ENCODE results near the gene ZFAND3. TPM values are rescaled to one million over a fixed set of nuclear protein-coding genes. Genes with fewer than 3 reads are reported as not detected.

ZFAND3 gene
- polyA plus RNA-seq, 1 of the 3 experiments (the other 2 are of a cell fraction): 16.7 TPM

- H3K79me2 ChIP-seq (ENCODE audit: insufficient read depth): peaks cover 100% of the 10 kb centered on the region
- ChIA-PET CTCF (no interaction called here), POLR2A (no interaction called here)
- H3K36me3 ChIP-seq (replicated peaks in 1 of 2; ENCODE audit: control insufficient read depth in 1 of 2, insufficient read depth in 2 of 2, low read length in 1 of 2): peaks cover 2 to 15% of the 10 kb centered on the region in 2 experiments
- no peak overlapping the region for H3K4me2 ChIP-seq
- H3K9ac ChIP-seq: no peak overlapping the region
- peaks cover 98% of the 10 kb centered on the region for H4K20me1 ChIP-seq (ENCODE audit: insufficient read depth)
- DNase-seq: no peak
- H3K9me2 ChIP-seq: no peaks in the 10 kb centered on the region
- peaks cover 10% of the 10 kb centered on the region for H3F3A ChIP-seq (replicated peaks; ENCODE audit: insufficient read depth)
- WGBS (ENCODE audit: low lambda C conversion rate): 91% methylated on average over 2 of the region's 2 CpGs
- H2AFZ ChIP-seq (ENCODE audit: low read depth): no peak overlapping the region
- H3K27ac ChIP-seq (ENCODE audit: low read depth in 2 of 2, low read length in 1 of 2): no peak overlapping the region
- no peaks in the 10 kb centered on the region for H3K27me3 ChIP-seq (ENCODE audit: insufficient read depth)
- no peak overlapping the region for H3K4me3 ChIP-seq (ENCODE audit: low read depth in 2 of 2, low read length in 1 of 2)
- TF ChIP-seq SMC3 (IDR thresholded peaks at IDR 0.05; ENCODE audit: low read depth, low read length) (no peak), USF2 (IDR thresholded peaks at IDR 0.05; ENCODE audit: borderline replicate concordance, low read depth, low read length) (no peak), TCF12 (IDR thresholded peaks at IDR 0.05) (no peak), MEF2A (IDR thresholded peaks at IDR 0.05; ENCODE audit: borderline replicate concordance, low read depth) (no peak), POLR2AphosphoS5 (IDR thresholded peaks at IDR 0.05; ENCODE audit: low read depth, low read length) (no peak), RCOR1 (IDR thresholded peaks at IDR 0.05; ENCODE audit: low read length) (no peak), TEAD4 (IDR thresholded peaks at IDR 0.05; ENCODE audit: borderline replicate concordance, insufficient read depth) (no peak), FOXM1 (IDR thresholded peaks at IDR 0.05; ENCODE audit: low read depth) (no peak), EP300 (IDR thresholded peaks at IDR 0.05; ENCODE audit: borderline replicate concordance in 1 of 2, low read depth in 1 of 2, low read length in 1 of 2) (no peak), USF1 (IDR thresholded peaks at IDR 0.05; ENCODE audit: borderline replicate concordance, low read depth) (no peak), ELF1 (IDR thresholded peaks at IDR 0.05) (no peak), RXRA (IDR thresholded peaks at IDR 0.05; ENCODE audit: borderline replicate concordance, low read depth) (no peak)
- TF ChIP-seq, protein P1, sequence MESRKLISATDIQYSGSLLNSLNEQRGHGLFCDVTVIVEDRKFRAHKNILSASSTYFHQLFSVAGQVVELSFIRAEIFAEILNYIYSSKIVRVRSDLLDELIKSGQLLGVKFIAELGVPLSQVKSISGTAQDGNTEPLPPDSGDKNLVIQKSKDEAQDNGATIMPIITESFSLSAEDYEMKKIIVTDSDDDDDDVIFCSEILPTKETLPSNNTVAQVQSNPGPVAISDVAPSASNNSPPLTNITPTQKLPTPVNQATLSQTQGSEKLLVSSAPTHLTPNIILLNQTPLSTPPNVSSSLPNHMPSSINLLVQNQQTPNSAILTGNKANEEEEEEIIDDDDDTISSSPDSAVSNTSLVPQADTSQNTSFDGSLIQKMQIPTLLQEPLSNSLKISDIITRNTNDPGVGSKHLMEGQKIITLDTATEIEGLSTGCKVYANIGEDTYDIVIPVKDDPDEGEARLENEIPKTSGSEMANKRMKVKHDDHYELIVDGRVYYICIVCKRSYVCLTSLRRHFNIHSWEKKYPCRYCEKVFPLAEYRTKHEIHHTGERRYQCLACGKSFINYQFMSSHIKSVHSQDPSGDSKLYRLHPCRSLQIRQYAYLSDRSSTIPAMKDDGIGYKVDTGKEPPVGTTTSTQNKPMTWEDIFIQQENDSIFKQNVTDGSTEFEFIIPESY (IDR thresholded peaks at IDR 0.05; ENCODE audit: borderline replicate concordance, low read depth): no peak
- H3K9me3 ChIP-seq: no peaks in the 10 kb centered on the region
- peaks cover 0 to 18% of the 10 kb centered on the region in 2 experiments; a peak in 2 of 4 replicates for H3K4me1 ChIP-seq (ENCODE audit: control insufficient read depth in 1 of 2, insufficient read depth in 2 of 2, low read depth in 1 of 2, low read length in 1 of 2)
These were observed 97.1 kb downstream of the ZFAND3 start for GRCh38 chr6:37916675-37917074.

GRCh38 chr6:37917566-37917965, 98.0 kb downstream of the ZFAND3 start:
- H3K9me3 ChIP-seq: no peaks in the 10 kb centered on the region
- H3F3A ChIP-seq (replicated peaks; ENCODE audit: insufficient read depth): peaks cover 10% of the 10 kb centered on the region
- H3K9ac ChIP-seq: no peak overlapping the region
- H2AFZ ChIP-seq (ENCODE audit: low read depth): no peak overlapping the region
- H3K4me2 ChIP-seq: no peak overlapping the region
- no peaks in the 10 kb centered on the region for H3K9me2 ChIP-seq
- ChIA-PET CTCF (interaction anchor here (1.0 kb wide), 1 partner anchor 576 kb away, joined by 3 read pairs; no protein-coding TSS in a partner anchor), POLR2A (no interaction called here)
- peaks cover 2 to 15% of the 10 kb centered on the region in 2 experiments for H3K36me3 ChIP-seq (replicated peaks in 1 of 2; ENCODE audit: control insufficient read depth in 1 of 2, insufficient read depth in 2 of 2, low read length in 1 of 2)
- H3K4me1 ChIP-seq (ENCODE audit: control insufficient read depth in 1 of 2, insufficient read depth in 2 of 2, low read depth in 1 of 2, low read length in 1 of 2): peaks cover 0 to 18% of the 10 kb centered on the region in 2 experiments; a peak in 2 of 4 replicates
- H3K27me3 ChIP-seq (ENCODE audit: insufficient read depth): no peaks in the 10 kb centered on the region
- H4K20me1 ChIP-seq (ENCODE audit: insufficient read depth): peaks cover 98% of the 10 kb centered on the region
- DNase-seq: no peak
- TF ChIP-seq USF1 (IDR thresholded peaks at IDR 0.05; ENCODE audit: borderline replicate concordance, low read depth): no peak
- TF ChIP-seq NRF1 (IDR thresholded peaks at IDR 0.05; ENCODE audit: low read depth, low read length): no peak
- TF ChIP-seq MXI1 (IDR thresholded peaks at IDR 0.05; ENCODE audit: low read depth, low read length): no peak
- no peak for TF ChIP-seq GATA2 (CRISPR knock-in tag; IDR thresholded peaks at IDR 0.05)
- TF ChIP-seq CTCF (IDR thresholded peaks at IDR 0.05): no peak
- no peak for TF ChIP-seq ELF1 (IDR thresholded peaks at IDR 0.05)
- no peak for TF ChIP-seq EZH2phosphoT487 (IDR thresholded peaks at IDR 0.05; ENCODE audit: borderline replicate concordance, low read depth)
- TF ChIP-seq CHD2 (IDR thresholded peaks at IDR 0.05; ENCODE audit: low read length, partially characterized antibody): no peak
- no peak for TF ChIP-seq YY1 (IDR thresholded peaks at IDR 0.05; ENCODE audit: low read depth)
- H3K27ac ChIP-seq (ENCODE audit: low read depth in 2 of 2, low read length in 1 of 2): no peak overlapping the region
- peaks cover 100% of the 10 kb centered on the region for H3K79me2 ChIP-seq (ENCODE audit: insufficient read depth)
- 94% methylated on average over 2 of the region's 2 CpGs for WGBS (ENCODE audit: low lambda C conversion rate)
- H3K4me3 ChIP-seq (ENCODE audit: low read depth in 2 of 2, low read length in 1 of 2): no peak overlapping the region

Measured in SK-N-SH (cell line).